ENCODE results near the gene LIPC.

- TF ChIP-seq CREB1 (IDR thresholded peaks at IDR 0.05; ENCODE audit: low read depth) (no peak), TAF1 (IDR thresholded peaks at IDR 0.05; ENCODE audit: low read depth) (no peak), EP300 (IDR thresholded peaks at IDR 0.05; ENCODE audit: borderline replicate concordance) (no peak), RAD21 (IDR thresholded peaks at IDR 0.05; ENCODE audit: low read depth) (no peak), YY1 (IDR thresholded peaks at IDR 0.05; ENCODE audit: low read depth) (no peak), TCF12 (IDR thresholded peaks at IDR 0.05; ENCODE audit: low read depth) (no peak), EGR1 (IDR thresholded peaks at IDR 0.05) (no peak), MAX (IDR thresholded peaks at IDR 0.05) (no peak), TEAD4 (IDR thresholded peaks at IDR 0.05) (no peak), REST (IDR thresholded peaks at IDR 0.05; ENCODE audit: low read depth) (no peak)
These were observed 163.9 kb downstream of the LIPC start for GRCh38 chr15:58595516-58596263.
